GM21576 (cell line): ENCODE results near the gene CADPS2.
A peak's percentile ranks its signal among the peaks of the same experiment; 100 is the strongest.

Source experiments
- ATAC-seq: cut with Tn5 transposase; IDR thresholded peaks from one replicate; pipeline ENCODE4 v1.9.1; 2021; ENCODE audit warnings: mild to moderate bottlenecking, moderate library complexity; ENCODE audit not compliant: unreplicated experiment

The CADPS2 gene

GRCh38 chr7:122403113-122403512 is 483.1 kb downstream of the CADPS2 start:
- no peak for ATAC-seq

GRCh38 chr7:122402235-122402634 is 484.0 kb downstream of the CADPS2 start:
- no peak for ATAC-seq

- ATAC-seq, result no peak
Observed at GRCh38 chr7:122397381-122397780, 488.9 kb downstream of the CADPS2 start.

DNA sequence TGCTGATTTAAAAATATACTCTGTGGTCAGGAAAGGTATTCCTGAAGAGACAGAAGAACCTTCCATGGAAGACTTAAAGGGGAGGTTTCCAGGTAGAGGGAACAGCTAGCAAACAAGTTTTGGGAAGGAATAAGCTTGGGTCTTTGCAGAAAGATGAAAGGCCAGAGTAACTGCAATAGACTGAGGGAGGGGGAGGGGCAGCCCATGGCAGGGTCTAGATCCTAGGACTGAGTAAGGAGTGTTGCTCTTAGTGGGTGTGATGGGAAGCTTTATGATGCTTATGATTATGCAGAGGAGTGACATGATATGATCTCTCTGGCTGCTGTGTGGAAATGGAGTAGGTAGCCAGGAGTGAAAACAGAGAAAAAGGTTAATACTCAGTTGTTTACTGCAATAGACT is 491.7 kb downstream of the CADPS2 start:
- no peak for ATAC-seq

DNA sequence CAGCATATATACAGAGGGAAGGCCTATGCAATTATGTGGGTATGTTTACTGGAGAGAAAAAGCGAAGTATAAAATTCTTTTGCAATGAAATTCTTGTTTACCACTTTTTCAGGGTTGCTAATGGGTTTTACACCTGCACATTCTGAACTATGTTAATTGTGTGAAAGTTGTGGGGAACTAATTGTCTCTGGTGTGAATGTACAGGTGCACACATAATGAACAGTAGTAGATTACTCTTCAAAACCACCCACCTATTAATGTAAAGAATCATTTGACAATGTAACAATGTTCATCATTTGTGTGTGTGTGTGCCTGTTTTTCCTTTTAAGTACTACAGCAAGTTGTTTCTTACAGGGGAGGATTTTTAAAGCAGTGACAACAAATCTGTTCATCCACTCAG is 501.7 kb downstream of the CADPS2 start:
- no peak for ATAC-seq

GRCh38 chr7:122383934-122384333 is 502.3 kb downstream of the CADPS2 start:
- ATAC-seq, result peak; percentile 87

DNA sequence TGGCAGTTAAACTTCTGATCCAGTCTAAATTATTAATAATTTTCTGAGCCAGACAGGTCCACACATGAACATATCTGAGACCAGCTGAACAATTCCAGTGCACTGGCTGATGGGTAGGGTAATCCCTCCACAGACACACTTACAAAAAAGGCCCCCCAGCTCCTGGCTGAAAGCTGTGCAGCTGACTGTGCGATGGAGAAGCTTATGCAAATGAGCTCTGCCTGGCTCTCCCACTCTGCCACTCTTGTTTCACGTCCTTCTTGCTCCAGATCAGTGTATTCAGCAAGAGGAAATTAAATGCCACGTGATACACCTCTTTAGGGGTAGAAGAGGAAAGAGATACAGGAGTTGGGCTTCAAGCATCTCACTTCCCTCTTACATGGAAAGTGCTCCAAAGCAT is 505.3 kb downstream of the CADPS2 start:
- ATAC-seq, result peak; percentile 40

DNA sequence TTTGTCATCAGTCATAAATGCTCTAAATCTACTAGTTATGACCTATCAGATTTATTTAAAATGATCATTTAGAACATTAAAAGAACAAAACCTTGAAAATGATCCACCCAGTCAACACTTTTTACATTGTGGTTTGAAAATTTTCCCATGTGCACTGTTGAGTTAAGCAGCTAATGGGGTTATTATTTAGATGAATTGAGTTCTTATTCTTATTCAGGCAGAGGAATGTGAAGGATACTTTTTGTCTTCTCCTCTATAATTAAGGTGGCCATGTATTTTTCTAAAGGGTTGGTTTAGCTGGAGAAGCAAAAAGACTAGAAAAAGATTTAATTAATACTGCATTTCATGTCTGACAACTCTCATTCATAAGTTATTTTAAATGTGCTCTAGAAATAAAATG is 506.8 kb downstream of the CADPS2 start:
- ATAC-seq, result no peak

GRCh38 chr7:122369756-122370155 is 516.5 kb downstream of the CADPS2 start:
- no peak for ATAC-seq

GRCh38 chr7:122364761-122365280 is 521.4 kb downstream of the CADPS2 start:
- ATAC-seq, result no peak

DNA sequence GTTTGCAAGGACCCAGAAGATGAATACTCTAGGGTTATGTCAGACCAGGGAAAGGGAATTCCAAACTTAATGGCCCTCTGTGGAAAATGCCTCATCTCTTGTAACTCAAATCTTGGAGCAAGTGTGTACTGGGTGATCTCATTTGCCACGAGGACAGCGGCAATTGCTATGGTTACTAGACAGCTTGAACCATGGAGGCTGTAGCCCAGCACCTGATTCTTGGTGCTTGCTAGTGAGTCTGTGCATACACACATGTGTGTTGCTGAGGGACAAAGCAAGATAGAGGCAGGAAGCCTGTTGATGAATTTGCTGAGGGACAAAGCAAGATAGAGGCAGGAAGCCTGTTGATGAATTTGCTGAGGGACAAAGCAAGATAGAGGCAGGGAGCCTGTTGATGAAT is 523.1 kb downstream of the CADPS2 start:
- ATAC-seq, result no peak

- no peak for ATAC-seq
Observed at GRCh38 chr7:122362473-122362872, 523.8 kb downstream of the CADPS2 start.

- no peak for ATAC-seq
Observed at GRCh38 chr7:122354656-122355055, 531.6 kb downstream of the CADPS2 start.

DNA sequence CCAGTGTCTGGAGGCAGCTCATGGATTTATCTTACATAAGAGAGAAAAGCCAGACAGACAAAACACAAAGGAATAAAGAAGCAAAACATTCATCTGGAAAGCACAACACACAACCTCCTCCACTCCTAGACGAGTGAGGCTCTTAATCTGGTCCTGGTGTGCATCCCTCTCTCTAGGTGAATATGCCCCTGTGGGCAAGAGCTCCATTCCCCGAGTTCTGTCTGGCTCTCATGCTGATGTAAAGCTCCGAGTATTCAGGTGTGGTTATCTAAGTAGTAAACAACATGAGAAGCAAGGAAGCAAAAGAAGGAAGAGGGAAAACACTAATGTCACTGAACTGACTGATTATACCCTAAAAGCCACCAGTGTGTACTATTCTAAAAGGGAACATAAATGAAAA is 533.8 kb downstream of the CADPS2 start:
- ATAC-seq, result no peak

- no peak for ATAC-seq
Observed at GRCh38 chr7:122350701-122351100, 535.6 kb downstream of the CADPS2 start.

DNA sequence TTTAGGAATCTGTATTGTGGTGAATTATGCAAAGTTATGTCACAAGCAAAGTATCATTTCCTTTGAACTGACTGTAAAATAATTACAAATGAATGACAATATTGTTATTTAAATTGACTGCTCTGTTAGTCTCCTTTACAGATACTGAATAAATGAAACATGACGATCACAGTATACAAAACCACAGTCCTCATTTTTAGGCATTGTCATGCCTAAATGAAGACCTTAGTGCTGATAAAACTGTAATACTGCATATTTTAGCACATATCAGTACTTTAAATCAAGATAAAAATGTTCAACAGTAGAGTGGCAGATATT is 542.0 kb downstream of the CADPS2 start:
- no peak for ATAC-seq

DNA sequence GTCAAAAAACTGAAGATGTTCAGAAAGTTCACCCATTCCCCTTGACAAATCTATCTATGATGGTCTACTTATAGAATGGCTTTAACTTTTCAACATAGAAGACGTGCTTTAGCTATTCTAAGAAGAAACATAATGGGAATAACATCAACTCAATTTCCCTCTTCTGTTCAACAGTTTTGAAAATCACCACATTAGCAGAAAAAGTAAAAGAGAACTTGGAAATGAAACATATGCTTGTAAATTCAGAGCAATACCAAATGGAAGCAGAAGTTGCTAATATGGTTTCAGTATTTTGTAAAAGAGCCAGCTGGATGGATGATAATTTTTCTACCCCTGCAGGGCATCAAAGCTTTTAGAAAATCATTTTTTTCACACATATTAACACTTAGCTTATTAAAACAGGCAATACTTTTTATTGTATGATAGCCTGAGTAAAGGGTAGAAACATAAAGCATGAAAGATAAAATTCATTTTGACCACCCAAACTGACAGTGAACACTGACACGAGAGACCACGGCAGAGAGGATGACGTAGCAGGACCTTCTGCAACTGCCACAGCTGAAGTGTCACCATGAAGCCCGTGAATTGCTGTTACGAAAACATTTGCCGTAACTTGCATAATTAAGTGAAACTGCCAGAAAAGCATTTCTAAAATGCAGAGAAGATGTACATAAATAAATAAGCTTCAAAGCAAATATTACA is 542.5 kb downstream of the CADPS2 start:
- ATAC-seq, result no peak

DNA sequence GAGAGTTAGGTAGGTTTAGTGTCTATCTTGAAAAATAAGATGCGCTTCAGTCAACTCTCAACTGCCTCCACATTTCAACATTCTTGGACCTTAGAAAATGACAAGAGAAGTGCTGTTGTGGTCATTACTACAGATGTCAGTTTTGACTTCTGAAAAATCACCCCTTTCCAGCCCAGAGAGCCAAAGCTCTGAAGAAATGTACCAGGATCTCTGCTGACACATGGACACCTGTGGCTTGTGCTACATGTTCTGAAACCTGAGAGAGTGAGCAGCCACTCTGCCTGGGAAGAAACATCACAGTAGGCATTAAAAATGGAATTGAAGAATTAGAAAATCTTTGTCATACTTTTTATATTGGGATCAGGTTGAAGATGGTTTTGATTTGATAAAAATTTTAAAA is 545.8 kb downstream of the CADPS2 start:
- ATAC-seq, result no peak

DNA sequence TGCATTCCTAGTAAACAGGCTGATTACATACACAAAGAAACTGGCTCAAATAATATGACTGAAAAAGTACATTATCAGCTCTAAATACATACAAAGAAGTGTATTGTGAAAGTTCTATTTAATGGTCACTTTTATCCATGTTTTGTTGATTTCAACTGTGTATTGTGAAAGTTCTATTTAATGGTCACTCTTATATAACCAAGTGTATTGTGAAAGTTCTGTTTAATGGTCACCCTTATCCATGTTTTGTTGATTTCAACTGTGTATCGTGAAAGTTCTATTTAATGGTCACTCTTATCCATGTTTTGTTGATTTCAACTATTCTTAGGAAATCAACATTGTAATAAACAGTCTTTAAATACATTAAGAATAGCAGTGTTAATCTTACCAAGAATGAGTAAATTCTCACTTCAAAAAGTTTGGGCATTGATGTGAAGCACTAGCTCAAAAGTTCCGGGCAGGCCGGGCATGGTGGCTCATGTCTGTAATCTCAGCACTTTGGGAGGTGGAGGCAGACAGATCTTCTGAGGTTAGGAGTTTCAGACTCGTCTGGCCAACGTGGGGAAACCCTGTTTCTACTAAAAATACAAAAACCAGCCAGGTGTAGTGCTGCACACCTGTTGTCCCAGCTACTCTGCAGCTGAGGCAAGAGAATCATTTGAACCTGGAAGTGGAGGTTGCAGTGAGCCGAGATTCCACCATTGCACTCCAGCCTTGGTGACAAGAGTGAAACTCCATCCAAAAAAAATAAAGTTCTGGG is 546.9 kb downstream of the CADPS2 start:
- no peak for ATAC-seq

GRCh38 chr7:122337011-122337410 is 549.2 kb downstream of the CADPS2 start:
- no peak for ATAC-seq

GRCh38 chr7:122329145-122329802 is 557.0 kb downstream of the CADPS2 start:
- no peak for ATAC-seq

DNA sequence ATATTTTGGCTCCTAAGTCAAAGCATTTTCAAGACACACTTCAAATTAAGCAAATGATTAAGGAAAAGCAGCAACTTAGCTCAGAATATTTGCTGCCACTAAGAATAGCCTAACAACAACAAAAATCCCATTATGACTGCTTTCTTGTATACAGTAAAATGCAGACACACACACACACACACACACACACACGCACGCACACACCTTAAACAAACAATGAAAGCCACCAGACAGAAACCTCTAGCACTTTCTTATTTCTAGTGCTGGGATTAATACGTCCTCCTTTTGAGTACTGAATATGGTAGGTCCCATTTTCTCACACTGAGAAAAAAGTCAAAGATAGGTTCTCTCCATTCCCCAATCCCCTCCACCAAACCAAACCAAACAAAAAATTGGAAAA is 558.3 kb downstream of the CADPS2 start:
- no peak for ATAC-seq
